ENCODE measurements around the gene IL17REL. TPM values are rescaled to one million over a fixed set of nuclear protein-coding genes. Genes with fewer than 3 reads are reported as not detected.

IL17REL gene
- total and polyA plus RNA-seq, 2 of the 13 experiments (the other 11 are each of a cell fraction or from before 2014, with no cell fraction given): not detected

DNA sequence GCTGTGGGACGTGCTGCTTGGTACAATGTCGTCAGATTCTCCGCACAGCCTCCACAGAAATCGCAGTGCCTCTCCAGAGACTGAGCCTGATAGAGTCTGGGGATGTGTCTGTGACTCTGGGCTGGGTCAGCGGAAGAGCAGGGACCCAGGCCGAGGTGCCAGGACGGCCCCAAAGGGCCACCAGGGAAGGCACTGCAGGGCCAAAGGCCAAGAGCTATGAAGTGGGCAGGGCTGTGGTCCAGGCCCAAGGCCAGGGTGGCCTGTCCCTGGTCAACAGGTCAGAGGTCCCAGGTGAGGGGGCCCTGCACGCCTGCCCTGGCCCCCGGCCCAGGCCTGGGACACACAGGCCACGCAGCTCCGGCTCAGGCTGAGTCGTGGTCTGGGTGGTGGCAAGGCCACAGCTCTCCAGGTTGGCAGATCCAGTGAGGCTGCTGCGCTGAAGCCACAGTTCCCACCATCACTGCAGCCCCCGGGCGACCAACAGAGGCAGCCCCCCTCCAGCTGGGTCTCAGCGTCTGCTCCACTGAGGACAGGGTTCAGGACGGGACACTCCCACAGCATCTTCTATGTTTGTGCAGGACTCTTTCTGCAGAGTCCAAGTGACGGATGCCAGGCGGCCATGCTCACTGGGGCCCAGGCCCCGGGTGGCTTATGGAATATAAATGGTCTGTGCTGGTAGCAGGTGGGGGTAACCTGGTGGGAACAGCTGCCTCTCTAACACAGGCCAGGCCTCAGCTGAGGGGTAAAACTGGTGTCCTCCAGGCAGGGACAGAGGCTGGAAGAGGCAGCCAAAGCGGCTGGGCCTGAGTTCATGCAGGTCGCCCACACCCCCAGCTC lies 56.8 kb downstream of the IL17REL start (continued):
- TF ChIP-seq SOX6 (IDR thresholded peaks at IDR 0.05) (no peak), SOX6 (CRISPR knock-in tag; IDR thresholded peaks at IDR 0.05) (peak; percentile 61), ZNF34 (CRISPR knock-in tag; IDR thresholded peaks at IDR 0.05; ENCODE audit: borderline replicate concordance) (no peak), TGIF2 (CRISPR knock-in tag; IDR thresholded peaks at IDR 0.05) (0 out of 2 replicates have a peak, but pooled peaks have one; percentile 22), ZSCAN25 (CRISPR knock-in tag; IDR thresholded peaks at IDR 0.05) (0 out of 2 replicates have a peak, but pooled peaks have one; percentile 30), KDM6A (CRISPR knock-in tag; IDR thresholded peaks at IDR 0.05; ENCODE audit: low read depth) (0 out of 2 replicates have a peak, but pooled peaks have one; percentile 33), ZSCAN30 (CRISPR knock-in tag; IDR thresholded peaks at IDR 0.05) (no peak), ZNF333 (CRISPR knock-in tag; IDR thresholded peaks at IDR 0.05; ENCODE audit: borderline replicate concordance) (no peak), ZBTB7B (CRISPR knock-in tag; IDR thresholded peaks at IDR 0.05) (0 out of 2 replicates have a peak, but pooled peaks have one; percentile 74), PAWR (CRISPR knock-in tag; IDR thresholded peaks at IDR 0.05; ENCODE audit: borderline replicate concordance) (no peak), MED1 (CRISPR knock-in tag; IDR thresholded peaks at IDR 0.05) (peak; percentile 84), ZNF33A (CRISPR knock-in tag; IDR thresholded peaks at IDR 0.05; ENCODE audit: borderline replicate concordance) (no peak), TEAD2 (CRISPR knock-in tag; IDR thresholded peaks at IDR 0.05) (no peak), ZFP36L1 (CRISPR knock-in tag; IDR thresholded peaks at IDR 0.05) (0 out of 2 replicates have a peak, but pooled peaks have one; percentile 26), PRPF4 (IDR thresholded peaks at IDR 0.05; ENCODE audit: low read depth, low read length, poor library complexity, severe bottlenecking) (no peak)
- TF ChIP-seq, protein P1, sequence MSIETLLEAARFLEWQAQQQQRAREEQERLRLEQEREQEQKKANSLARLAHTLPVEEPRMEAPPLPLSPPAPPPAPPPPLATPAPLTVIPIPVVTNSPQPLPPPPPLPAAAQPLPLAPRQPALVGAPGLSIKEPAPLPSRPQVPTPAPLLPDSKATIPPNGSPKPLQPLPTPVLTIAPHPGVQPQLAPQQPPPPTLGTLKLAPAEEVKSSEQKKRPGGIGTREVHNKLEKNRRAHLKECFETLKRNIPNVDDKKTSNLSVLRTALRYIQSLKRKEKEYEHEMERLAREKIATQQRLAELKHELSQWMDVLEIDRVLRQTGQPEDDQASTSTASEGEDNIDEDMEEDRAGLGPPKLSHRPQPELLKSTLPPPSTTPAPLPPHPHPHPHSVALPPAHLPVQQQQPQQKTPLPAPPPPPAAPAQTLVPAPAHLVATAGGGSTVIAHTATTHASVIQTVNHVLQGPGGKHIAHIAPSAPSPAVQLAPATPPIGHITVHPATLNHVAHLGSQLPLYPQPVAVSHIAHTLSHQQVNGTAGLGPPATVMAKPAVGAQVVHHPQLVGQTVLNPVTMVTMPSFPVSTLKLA (IDR thresholded peaks at IDR 0.05): no peak
- TF ChIP-seq, protein P2, sequence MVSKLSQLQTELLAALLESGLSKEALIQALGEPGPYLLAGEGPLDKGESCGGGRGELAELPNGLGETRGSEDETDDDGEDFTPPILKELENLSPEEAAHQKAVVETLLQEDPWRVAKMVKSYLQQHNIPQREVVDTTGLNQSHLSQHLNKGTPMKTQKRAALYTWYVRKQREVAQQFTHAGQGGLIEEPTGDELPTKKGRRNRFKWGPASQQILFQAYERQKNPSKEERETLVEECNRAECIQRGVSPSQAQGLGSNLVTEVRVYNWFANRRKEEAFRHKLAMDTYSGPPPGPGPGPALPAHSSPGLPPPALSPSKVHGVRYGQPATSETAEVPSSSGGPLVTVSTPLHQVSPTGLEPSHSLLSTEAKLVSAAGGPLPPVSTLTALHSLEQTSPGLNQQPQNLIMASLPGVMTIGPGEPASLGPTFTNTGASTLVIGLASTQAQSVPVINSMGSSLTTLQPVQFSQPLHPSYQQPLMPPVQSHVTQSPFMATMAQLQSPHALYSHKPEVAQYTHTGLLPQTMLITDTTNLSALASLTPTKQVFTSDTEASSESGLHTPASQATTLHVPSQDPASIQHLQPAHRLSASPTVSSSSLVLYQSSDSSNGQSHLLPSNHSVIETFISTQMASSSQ (IDR thresholded peaks at IDR 0.05; ENCODE audit: low read depth): no peak
- TF ChIP-seq, protein P2 (CRISPR knock-in tag; IDR thresholded peaks at IDR 0.05; ENCODE audit: borderline replicate concordance): no peak
- TF ChIP-seq, protein P3, sequence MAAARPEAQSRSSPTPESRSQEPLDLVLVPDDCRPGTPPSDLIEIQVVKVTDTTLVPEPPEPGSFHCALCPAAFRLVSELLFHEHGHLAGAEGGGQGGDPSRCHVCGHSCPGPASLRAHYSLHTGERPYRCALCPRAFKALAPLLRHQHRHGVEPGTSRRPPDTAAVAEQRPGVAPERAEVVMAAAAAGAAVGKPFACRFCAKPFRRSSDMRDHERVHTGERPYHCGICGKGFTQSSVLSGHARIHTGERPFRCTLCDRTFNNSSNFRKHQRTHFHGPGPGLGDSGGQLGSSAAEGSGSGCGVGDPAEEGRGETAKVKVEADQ (CRISPR knock-in tag; IDR thresholded peaks at IDR 0.05; ENCODE audit: borderline replicate concordance): no peak
- TF ChIP-seq, protein P4, sequence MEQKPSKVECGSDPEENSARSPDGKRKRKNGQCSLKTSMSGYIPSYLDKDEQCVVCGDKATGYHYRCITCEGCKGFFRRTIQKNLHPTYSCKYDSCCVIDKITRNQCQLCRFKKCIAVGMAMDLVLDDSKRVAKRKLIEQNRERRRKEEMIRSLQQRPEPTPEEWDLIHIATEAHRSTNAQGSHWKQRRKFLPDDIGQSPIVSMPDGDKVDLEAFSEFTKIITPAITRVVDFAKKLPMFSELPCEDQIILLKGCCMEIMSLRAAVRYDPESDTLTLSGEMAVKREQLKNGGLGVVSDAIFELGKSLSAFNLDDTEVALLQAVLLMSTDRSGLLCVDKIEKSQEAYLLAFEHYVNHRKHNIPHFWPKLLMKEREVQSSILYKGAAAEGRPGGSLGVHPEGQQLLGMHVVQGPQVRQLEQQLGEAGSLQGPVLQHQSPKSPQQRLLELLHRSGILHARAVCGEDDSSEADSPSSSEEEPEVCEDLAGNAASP (CRISPR knock-in tag; IDR thresholded peaks at IDR 0.05; ENCODE audit: borderline replicate concordance): peak; percentile 22; the same call in 1 of the 2 replicates

Data from HepG2 (cell line).